Liver (tissue), 3 donors: ENCODE measurements around the gene BDKRB2.

ENCODE experiments used
- CTCF ChIP-seq: fragments of 150-350 bp; IDR thresholded peaks from 2 replicates; pipeline ENCODE4 v1.5.1; 2017; ENCODE audit warnings: improper control_type of control experiment, low read depth, low read length; ENCODE audit not compliant: missing input control
- JUND ChIP-seq, 2 donors: IDR thresholded peaks; 2 replicates each; pipeline ENCODE4 v1.6.1; 2016; ENCODE audit warnings: antibody characterized with exemption in 2 of 2
- NR2F2 ChIP-seq: IDR thresholded peaks from 2 replicates; pipeline ENCODE4 v1.6.1; 2016; ENCODE audit warnings: antibody characterized with exemption
- SP1 ChIP-seq: IDR thresholded peaks from 2 replicates; pipeline ENCODE4 v1.6.1; 2018; ENCODE audit warnings: antibody characterized with exemption, mild to moderate bottlenecking
- TAF1 ChIP-seq: conservative IDR thresholded peaks from 2 replicates; pipeline ENCODE4 v1.6.1; 2016; ENCODE audit warnings: antibody characterized with exemption, mild to moderate bottlenecking
- YY1 ChIP-seq: IDR thresholded peaks from 2 replicates; pipeline ENCODE4 v1.6.1; 2016; ENCODE audit warnings: antibody characterized with exemption, mild to moderate bottlenecking
- ZBTB33 ChIP-seq: IDR thresholded peaks from 2 replicates; pipeline ENCODE4 v1.6.1; 2016; ENCODE audit warnings: antibody characterized with exemption
- donor health status: healthy.
- donor health status: healthy.

GRCh38 chr14:96284430-96284829 lies 79.8 kb downstream of the BDKRB2 start:
- TF ChIP-seq SP1 (peak; percentile 52), JUND (IDR thresholded peaks at IDR 0.05) (no peak), NR2F2 (no peak), CTCF (peak; percentile 47), ZBTB33 (no peak), YY1 (peak; percentile 58), TAF1 (peak; percentile 26)
